Activated T-cell treated with anti-CD3 and anti-CD28 coated beads, Interleukin-2, amount 50 U/mL, for 24 hours (primary cell): ENCODE data around the gene CAPN3.
A peak's percentile ranks its signal among the peaks of the same experiment; 100 is the strongest.

Source experiments
- DNase-seq: peaks from one replicate; pipeline ENCODE4 v3.0.0-alpha.2; 2020
- H3K27ac Mint-ChIP-seq: 2 replicates; pipeline ENCODE4 v1.8.0; 2020; ENCODE audit warnings: mild to moderate bottlenecking, mixed read lengths
- H3K27me3 Mint-ChIP-seq: 2 replicates; pipeline ENCODE4 v1.8.0; 2020; ENCODE audit warnings: mixed read lengths
- H3K36me3 Mint-ChIP-seq: 2 replicates; pipeline ENCODE4 v1.8.0; 2020; ENCODE audit warnings: low read depth, mixed read lengths
- H3K4me1 Mint-ChIP-seq: 2 replicates; pipeline ENCODE4 v1.8.0; 2020; ENCODE audit warnings: low read depth, mixed read lengths
- H3K4me3 Mint-ChIP-seq: 2 replicates; pipeline ENCODE4 v1.8.0; 2020; ENCODE audit warnings: mild to moderate bottlenecking, moderate library complexity, mixed read lengths
- H3K9me3 Mint-ChIP-seq: 2 replicates; pipeline ENCODE4 v1.8.0; 2020; ENCODE audit warnings: mixed read lengths

Gene CAPN3

GRCh38 chr15:42344763-42345162 is 14.5 kb upstream of the CAPN3 start:
- Mint-ChIP-seq H3K27ac (no peak overlapping the region), H3K9me3 (no peaks in the 10 kb centered on the region), H3K4me1 (peaks cover 1% of the 10 kb centered on the region), H3K36me3 (peaks cover 45% of the 10 kb centered on the region), H3K4me3 (no peak overlapping the region), H3K27me3 (no peaks in the 10 kb centered on the region)
- DNase-seq, result no peak

GRCh38 chr15:42345504-42345903 is 13.8 kb upstream of the CAPN3 start:
- no peaks in the 10 kb centered on the region for H3K27me3 Mint-ChIP-seq
- DNase-seq, result no peak
- no peak overlapping the region for H3K4me3 Mint-ChIP-seq
- no peak overlapping the region for H3K27ac Mint-ChIP-seq
- H3K9me3 Mint-ChIP-seq, result no peaks in the 10 kb centered on the region
- H3K36me3 Mint-ChIP-seq, result peaks cover 49% of the 10 kb centered on the region
- peaks cover 1% of the 10 kb centered on the region for H3K4me1 Mint-ChIP-seq

- peaks cover 63% of the 10 kb centered on the region for H3K36me3 Mint-ChIP-seq
- peaks cover 1% of the 10 kb centered on the region for H3K4me1 Mint-ChIP-seq
- H3K9me3 Mint-ChIP-seq, result no peaks in the 10 kb centered on the region
- DNase-seq, result no peak
- no peaks in the 10 kb centered on the region for H3K27me3 Mint-ChIP-seq
- H3K27ac Mint-ChIP-seq, result peak overlapping the region; percentile 63
- H3K4me3 Mint-ChIP-seq, result no peak overlapping the region
Measured at GRCh38 chr15:42348083-42348482, 11.2 kb upstream of the CAPN3 start.

- DNase-seq, result no peak
- H3K27me3 Mint-ChIP-seq, result no peaks in the 10 kb centered on the region
- H3K4me3 Mint-ChIP-seq, result no peak overlapping the region
- peaks cover 1% of the 10 kb centered on the region for H3K4me1 Mint-ChIP-seq
- no peak overlapping the region for H3K27ac Mint-ChIP-seq
- H3K36me3 Mint-ChIP-seq, result peaks cover 59% of the 10 kb centered on the region
- H3K9me3 Mint-ChIP-seq, result no peaks in the 10 kb centered on the region
Measured at GRCh38 chr15:42349186-42349585, 10.1 kb upstream of the CAPN3 start.

GRCh38 chr15:42352401-42352800 is 6.9 kb upstream of the CAPN3 start:
- DNase-seq, result no peak
- H3K9me3 Mint-ChIP-seq, result no peaks in the 10 kb centered on the region
- no peaks in the 10 kb centered on the region for H3K27me3 Mint-ChIP-seq
- H3K4me1 Mint-ChIP-seq, result peaks cover 1% of the 10 kb centered on the region
- H3K27ac Mint-ChIP-seq, result no peak overlapping the region
- peaks cover 47% of the 10 kb centered on the region for H3K36me3 Mint-ChIP-seq
- H3K4me3 Mint-ChIP-seq, result no peak overlapping the region

GRCh38 chr15:42353061-42353460 is 6.2 kb upstream of the CAPN3 start:
- no peaks in the 10 kb centered on the region for H3K9me3 Mint-ChIP-seq
- no peak for DNase-seq
- H3K4me3 Mint-ChIP-seq, result no peak overlapping the region
- H3K27me3 Mint-ChIP-seq, result no peaks in the 10 kb centered on the region
- H3K27ac Mint-ChIP-seq, result no peak overlapping the region
- peaks cover 1% of the 10 kb centered on the region for H3K4me1 Mint-ChIP-seq
- H3K36me3 Mint-ChIP-seq, result peaks cover 46% of the 10 kb centered on the region

GRCh38 chr15:42354824-42355223 is 4.5 kb upstream of the CAPN3 start:
- Mint-ChIP-seq H3K36me3 (peaks cover 35% of the 10 kb centered on the region), H3K27ac (no peak overlapping the region), H3K9me3 (no peaks in the 10 kb centered on the region), H3K4me3 (no peak overlapping the region), H3K27me3 (no peaks in the 10 kb centered on the region), H3K4me1 (no peaks in the 10 kb centered on the region)
- DNase-seq, result no peak

GRCh38 chr15:42355291-42355690 is 4.0 kb upstream of the CAPN3 start:
- no peaks in the 10 kb centered on the region for H3K9me3 Mint-ChIP-seq
- H3K27me3 Mint-ChIP-seq, result no peaks in the 10 kb centered on the region
- H3K36me3 Mint-ChIP-seq, result peaks cover 35% of the 10 kb centered on the region
- no peak overlapping the region for H3K27ac Mint-ChIP-seq
- no peaks in the 10 kb centered on the region for H3K4me1 Mint-ChIP-seq
- H3K4me3 Mint-ChIP-seq, result no peak overlapping the region
- DNase-seq, result no peak

- no peaks in the 10 kb centered on the region for H3K4me1 Mint-ChIP-seq
- no peak for DNase-seq
- H3K36me3 Mint-ChIP-seq, result peaks cover 26% of the 10 kb centered on the region
- H3K27me3 Mint-ChIP-seq, result no peaks in the 10 kb centered on the region
- H3K27ac Mint-ChIP-seq, result no peak overlapping the region
- no peak overlapping the region for H3K4me3 Mint-ChIP-seq
- no peaks in the 10 kb centered on the region for H3K9me3 Mint-ChIP-seq
Measured at GRCh38 chr15:42356851-42357250, 2.5 kb upstream of the CAPN3 start.

GRCh38 chr15:42358141-42358540 is 1.2 kb upstream of the CAPN3 start:
- no peak overlapping the region for H3K4me3 Mint-ChIP-seq
- peaks cover 17% of the 10 kb centered on the region for H3K36me3 Mint-ChIP-seq
- no peak overlapping the region for H3K27ac Mint-ChIP-seq
- H3K27me3 Mint-ChIP-seq, result no peaks in the 10 kb centered on the region
- H3K9me3 Mint-ChIP-seq, result no peaks in the 10 kb centered on the region
- DNase-seq, result no peak
- H3K4me1 Mint-ChIP-seq, result no peaks in the 10 kb centered on the region

GRCh38 chr15:42359985-42360384 is 684 bp downstream of the CAPN3 start:
- Mint-ChIP-seq H3K4me3 (no peak overlapping the region), H3K9me3 (no peaks in the 10 kb centered on the region), H3K4me1 (no peaks in the 10 kb centered on the region), H3K36me3 (peaks cover 7% of the 10 kb centered on the region), H3K27ac (no peak overlapping the region), H3K27me3 (no peaks in the 10 kb centered on the region)
- no peak for DNase-seq

GRCh38 chr15:42360535-42361112 is 1.3 kb downstream of the CAPN3 start:
- no peak overlapping the region for H3K4me3 Mint-ChIP-seq
- H3K27ac Mint-ChIP-seq, result no peak overlapping the region
- no peaks in the 10 kb centered on the region for H3K4me1 Mint-ChIP-seq
- peaks cover 7% of the 10 kb centered on the region for H3K36me3 Mint-ChIP-seq
- H3K9me3 Mint-ChIP-seq, result no peaks in the 10 kb centered on the region
- H3K27me3 Mint-ChIP-seq, result no peaks in the 10 kb centered on the region
- no peak for DNase-seq

GRCh38 chr15:42363487-42363886 is 4.2 kb downstream of the CAPN3 start:
- H3K4me1 Mint-ChIP-seq, result no peaks in the 10 kb centered on the region
- no peak overlapping the region for H3K27ac Mint-ChIP-seq
- H3K9me3 Mint-ChIP-seq, result no peaks in the 10 kb centered on the region
- no peak for DNase-seq
- no peaks in the 10 kb centered on the region for H3K27me3 Mint-ChIP-seq
- H3K36me3 Mint-ChIP-seq, result peaks cover 7% of the 10 kb centered on the region
- no peak overlapping the region for H3K4me3 Mint-ChIP-seq

- Mint-ChIP-seq H3K4me1 (no peaks in the 10 kb centered on the region), H3K27ac (no peak overlapping the region), H3K27me3 (no peaks in the 10 kb centered on the region), H3K9me3 (no peaks in the 10 kb centered on the region), H3K4me3 (no peak overlapping the region), H3K36me3 (peaks cover 7% of the 10 kb centered on the region)
- no peak for DNase-seq
Measured at GRCh38 chr15:42363942-42364341, 4.6 kb downstream of the CAPN3 start.

GRCh38 chr15:42364529-42364928 is 5.2 kb downstream of the CAPN3 start:
- H3K4me1 Mint-ChIP-seq, result no peaks in the 10 kb centered on the region
- H3K9me3 Mint-ChIP-seq, result no peaks in the 10 kb centered on the region
- H3K4me3 Mint-ChIP-seq, result no peak overlapping the region
- H3K27ac Mint-ChIP-seq, result no peak overlapping the region
- peaks cover 7% of the 10 kb centered on the region for H3K36me3 Mint-ChIP-seq
- DNase-seq, result no peak
- no peaks in the 10 kb centered on the region for H3K27me3 Mint-ChIP-seq

- no peak overlapping the region for H3K27ac Mint-ChIP-seq
- H3K9me3 Mint-ChIP-seq, result no peaks in the 10 kb centered on the region
- no peak for DNase-seq
- H3K36me3 Mint-ChIP-seq, result no peaks in the 10 kb centered on the region
- H3K4me3 Mint-ChIP-seq, result no peak overlapping the region
- no peaks in the 10 kb centered on the region for H3K4me1 Mint-ChIP-seq
- H3K27me3 Mint-ChIP-seq, result no peaks in the 10 kb centered on the region
Measured at GRCh38 chr15:42365921-42366550, 6.7 kb downstream of the CAPN3 start.
